Measurements from ENCODE around the gene ZNF76.
"Not testable (repeated sequence)": the region's sequence is repeated elsewhere in the genome, so short reads cannot be mapped to it uniquely, and the experiment has no call there.

ZNF76 gene

GRCh38 chr6:35327349-35328027 is 68.0 kb downstream of the ZNF76 start:
- intact Hi-C loops (cut with micrococcal nuclease): loop anchor here (1.0 kb wide), 1 partner anchor 30 kb away; the partner anchor contains the start of gene DEF6
- peaks cover 9% of the 10 kb centered on the region for H3K4me1 Mint-ChIP-seq (ENCODE audit: low read depth)
- no peak overlapping the region for H3K4me3 Mint-ChIP-seq
- no peaks in the 10 kb centered on the region for H3K27me3 Mint-ChIP-seq
- no peaks in the 10 kb centered on the region for H3K9me3 Mint-ChIP-seq
- no peak overlapping the region for H3K27ac Mint-ChIP-seq
- H3K36me3 Mint-ChIP-seq (ENCODE audit: low read depth): peaks cover 53% of the 10 kb centered on the region

DNA sequence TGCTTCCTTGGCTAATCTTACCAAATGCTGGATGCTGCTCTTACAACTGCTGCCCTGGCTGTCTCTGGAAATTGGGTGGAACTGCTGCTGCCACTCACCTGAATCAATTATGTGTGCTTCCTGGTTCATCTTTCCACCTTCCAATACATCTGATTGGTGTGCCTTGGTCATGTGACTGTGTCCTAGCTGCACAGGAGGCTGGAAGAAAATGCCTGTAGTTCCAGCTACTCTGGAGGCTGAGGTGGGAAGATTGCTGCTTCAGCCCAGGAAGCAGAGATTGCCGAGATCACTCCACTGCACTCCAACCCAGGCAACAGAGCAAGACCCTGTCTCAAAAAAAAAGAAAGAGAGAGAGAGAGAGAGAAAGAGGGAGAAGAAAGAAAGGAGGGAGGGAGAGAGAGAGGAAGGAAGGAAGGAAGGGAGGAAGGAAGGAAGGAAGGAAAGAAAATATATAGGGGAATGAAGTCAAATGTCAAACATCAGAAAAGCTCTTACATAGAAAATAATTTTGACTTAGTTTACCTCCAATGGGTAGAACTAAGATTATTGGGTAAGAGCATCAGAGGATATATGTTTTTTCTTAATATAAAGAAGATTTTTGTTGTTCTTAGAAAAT is 68.7 kb downstream of the ZNF76 start:
- Mint-ChIP-seq H3K27ac (no peak overlapping the region), H3K36me3 (ENCODE audit: low read depth) (peaks cover 52% of the 10 kb centered on the region), H3K27me3 (peaks cover 2% of the 10 kb centered on the region), H3K4me1 (ENCODE audit: low read depth) (peaks cover 9% of the 10 kb centered on the region), H3K9me3 (peaks cover under 1% of the 10 kb centered on the region), H3K4me3 (no peak overlapping the region)
- intact Hi-C loops (cut with micrococcal nuclease): no loop called here

DNA sequence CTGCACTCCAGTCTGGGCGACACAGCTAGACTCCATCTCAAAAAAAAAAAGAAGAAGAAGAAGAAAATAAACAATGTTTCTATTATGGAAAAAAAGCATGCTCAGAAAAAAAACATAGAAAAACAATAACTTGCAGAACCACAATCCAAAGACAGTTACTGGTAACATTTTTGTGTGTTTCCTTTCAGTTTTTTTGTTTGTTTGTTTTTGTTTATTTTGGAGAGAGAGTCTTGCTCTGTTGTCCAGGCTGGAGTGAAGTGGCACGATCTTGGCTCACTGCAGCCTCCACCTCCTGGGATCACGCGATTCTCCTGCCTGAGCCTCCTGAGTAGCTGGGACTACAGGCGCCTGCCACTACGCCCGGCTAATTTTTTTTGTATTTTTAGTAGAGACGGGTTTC is 69.4 kb downstream of the ZNF76 start:
- peaks cover 51% of the 10 kb centered on the region for H3K36me3 Mint-ChIP-seq (ENCODE audit: low read depth)
- H3K4me3 Mint-ChIP-seq; H3K27ac Mint-ChIP-seq; H3K27me3 Mint-ChIP-seq; intact Hi-C loops (cut with micrococcal nuclease); H3K4me1 Mint-ChIP-seq (ENCODE audit: low read depth); H3K9me3 Mint-ChIP-seq: not testable (repeated sequence)

DNA sequence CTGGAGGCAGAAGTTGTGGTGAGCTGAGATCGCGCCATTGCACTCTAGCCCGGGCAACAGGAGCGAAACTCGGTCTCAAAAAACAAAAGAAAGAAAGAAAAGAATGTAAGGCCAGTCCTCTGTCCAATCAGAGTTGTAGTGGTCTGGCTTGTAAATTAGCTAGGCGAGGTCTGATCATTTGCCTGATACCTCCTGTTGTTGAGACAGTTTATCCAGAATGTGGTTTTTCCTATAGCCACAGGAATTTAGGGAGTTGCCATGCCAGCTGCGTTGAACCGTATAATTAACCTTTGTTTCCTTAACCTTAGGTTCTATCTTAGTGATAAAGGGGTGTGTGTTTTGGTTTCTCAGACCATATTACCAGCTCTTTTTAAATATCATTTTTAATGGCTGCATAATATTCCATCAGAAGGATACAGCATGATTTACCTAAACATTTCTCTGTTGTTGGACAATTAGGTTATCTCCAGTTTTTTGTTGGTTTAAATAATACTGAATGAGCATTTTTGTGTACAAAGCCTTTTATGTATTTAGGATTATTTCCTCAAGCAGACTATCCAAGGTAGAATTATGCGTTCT is 71.1 kb downstream of the ZNF76 start:
- H3K4me1 Mint-ChIP-seq (ENCODE audit: low read depth): peaks cover 12% of the 10 kb centered on the region
- H3K27me3 Mint-ChIP-seq: peaks cover 19% of the 10 kb centered on the region
- peaks cover 38% of the 10 kb centered on the region for H3K36me3 Mint-ChIP-seq (ENCODE audit: low read depth)
- no peak overlapping the region for H3K4me3 Mint-ChIP-seq
- no peak overlapping the region for H3K27ac Mint-ChIP-seq
- peaks cover 23% of the 10 kb centered on the region for H3K9me3 Mint-ChIP-seq
- intact Hi-C loops (cut with micrococcal nuclease): no loop called here

- Mint-ChIP-seq H3K36me3 (ENCODE audit: low read depth) (peaks cover 31% of the 10 kb centered on the region), H3K27me3 (peaks cover 23% of the 10 kb centered on the region), H3K9me3 (peaks cover 23% of the 10 kb centered on the region), H3K4me1 (ENCODE audit: low read depth) (peaks cover 13% of the 10 kb centered on the region)
- H3K27ac Mint-ChIP-seq; intact Hi-C loops (cut with micrococcal nuclease); H3K4me3 Mint-ChIP-seq: not testable (repeated sequence)
These were observed 72.7 kb downstream of the ZNF76 start for GRCh38 chr6:35332074-35332887.

- H3K4me1 Mint-ChIP-seq (ENCODE audit: low read depth): peaks cover 46% of the 10 kb centered on the region
- H3K27me3 Mint-ChIP-seq: peaks cover 11% of the 10 kb centered on the region
- peaks cover 44% of the 10 kb centered on the region for H3K36me3 Mint-ChIP-seq (ENCODE audit: low read depth)
- H3K4me3 Mint-ChIP-seq: no peak overlapping the region
- no peak overlapping the region for H3K27ac Mint-ChIP-seq
- intact Hi-C loops (cut with micrococcal nuclease): loop anchor here (5.0 kb wide), 1 partner anchor 44 kb away; the partner anchor contains the start of gene DEF6
- no peaks in the 10 kb centered on the region for H3K9me3 Mint-ChIP-seq
These were observed 82.0 kb downstream of the ZNF76 start for GRCh38 chr6:35341557-35341956.

DNA sequence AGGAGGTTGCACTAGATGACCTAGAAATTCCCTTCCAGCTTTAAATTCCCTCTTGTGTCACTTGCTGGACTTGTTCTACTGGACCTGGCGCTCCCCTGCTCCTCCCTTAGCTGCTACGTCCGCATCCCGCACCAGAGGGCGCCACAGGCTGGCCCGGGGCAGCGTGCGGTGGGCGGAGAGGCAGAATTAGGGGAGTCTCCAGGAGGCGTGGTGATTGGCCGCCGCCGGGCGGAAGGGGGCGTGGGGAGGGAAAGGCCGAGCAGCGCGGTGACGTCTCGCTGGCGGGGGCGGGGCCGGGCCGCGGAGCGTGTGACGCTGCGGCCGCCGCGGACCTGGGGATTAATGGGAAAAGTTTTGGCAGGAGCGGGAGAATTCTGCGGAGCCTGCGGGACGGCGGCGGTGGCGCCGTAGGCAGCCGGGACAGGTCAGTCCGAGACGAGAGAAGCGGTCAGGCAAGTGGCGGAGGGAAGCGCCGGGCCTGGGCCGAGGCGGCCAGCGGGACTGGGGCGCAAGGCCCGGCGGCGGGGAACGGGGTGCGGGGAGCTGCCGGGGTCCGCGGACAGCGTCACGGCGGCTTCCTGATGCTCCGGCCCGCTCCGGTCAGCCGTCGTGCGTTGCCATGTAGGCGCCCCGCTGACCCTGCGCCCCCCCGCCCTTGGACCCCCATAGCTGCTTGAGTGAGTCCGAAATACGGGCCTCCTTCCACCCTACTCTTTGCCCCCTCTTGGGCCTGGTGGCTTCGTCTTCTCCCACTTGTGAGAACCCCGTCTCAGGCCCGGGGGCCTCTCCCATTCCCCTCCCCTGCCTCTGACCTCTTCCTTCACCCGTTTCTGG is 82.9 kb downstream of the ZNF76 start, which contains the start of gene PPARD:
Gene PPARD, plus strand, starts transcription at position 301 of the 834 bp plus-strand sequence. CDS start 68,530 bp downstream, outside the sequence.
- Mint-ChIP-seq H3K9me3 (no peaks in the 10 kb centered on the region), H3K4me1 (ENCODE audit: low read depth) (peaks cover 42% of the 10 kb centered on the region), H3K27me3 (peaks cover 7% of the 10 kb centered on the region), H3K4me3 (peak within 1 kb of the TSS; percentile 89), H3K36me3 (ENCODE audit: low read depth) (peaks cover 51% of the 10 kb centered on the region), H3K27ac (peak within 1 kb of the TSS; percentile 91)
- intact Hi-C loops (cut with micrococcal nuclease): loop anchor here (1.0 to 5.0 kb wide), 4 partner anchors 28 to 126 kb away; partner anchors contain the start of genes DEF6 and RPL10A

GRCh38 chr6:35343092-35343834 is 83.7 kb downstream of the ZNF76 start:
- Mint-ChIP-seq H3K27ac (peak overlapping the region; percentile 91), H3K9me3 (no peaks in the 10 kb centered on the region), H3K4me3 (peak overlapping the region; percentile 89), H3K4me1 (ENCODE audit: low read depth) (peaks cover 44% of the 10 kb centered on the region), H3K36me3 (ENCODE audit: low read depth) (peaks cover 59% of the 10 kb centered on the region), H3K27me3 (peaks cover 7% of the 10 kb centered on the region)
- intact Hi-C loops (cut with micrococcal nuclease): loop anchor here (2.0 to 5.0 kb wide), 2 partner anchors 28 to 46 kb away; partner anchors contain the start of gene DEF6

GRCh38 chr6:35343835-35344550 is 84.5 kb downstream of the ZNF76 start:
- peaks cover 66% of the 10 kb centered on the region for H3K36me3 Mint-ChIP-seq (ENCODE audit: low read depth)
- peak overlapping the region; percentile 89 for H3K4me3 Mint-ChIP-seq
- peaks cover 51% of the 10 kb centered on the region for H3K4me1 Mint-ChIP-seq (ENCODE audit: low read depth)
- H3K9me3 Mint-ChIP-seq: no peaks in the 10 kb centered on the region
- H3K27me3 Mint-ChIP-seq: peaks cover 7% of the 10 kb centered on the region
- H3K27ac Mint-ChIP-seq: peak overlapping the region; percentile 91
- intact Hi-C loops (cut with micrococcal nuclease): loop anchor here (2.0 to 5.0 kb wide), 2 partner anchors 27 to 47 kb away; partner anchors contain the start of gene DEF6

Data from dendritic cell treated with granulocyte-macrophage colony-stimulating factor and Interleukin-4, amounts not matched to agents 40 ng/mL and 50 ng/mL, for 4 days (primary cell).